NCI-H128 (cell line): ENCODE data around the gene WBP1.
"Not testable (repeated sequence)": the region's sequence is repeated elsewhere in the genome, so short reads cannot be mapped to it uniquely, and the experiment has no call there.

Source experiments
- DNase-seq: peaks from one replicate; lab custom pipeline; 2025; ENCODE audit not compliant: unreplicated experiment; lab: John Stamatoyannopoulos, UW

The WBP1 gene

DNA sequence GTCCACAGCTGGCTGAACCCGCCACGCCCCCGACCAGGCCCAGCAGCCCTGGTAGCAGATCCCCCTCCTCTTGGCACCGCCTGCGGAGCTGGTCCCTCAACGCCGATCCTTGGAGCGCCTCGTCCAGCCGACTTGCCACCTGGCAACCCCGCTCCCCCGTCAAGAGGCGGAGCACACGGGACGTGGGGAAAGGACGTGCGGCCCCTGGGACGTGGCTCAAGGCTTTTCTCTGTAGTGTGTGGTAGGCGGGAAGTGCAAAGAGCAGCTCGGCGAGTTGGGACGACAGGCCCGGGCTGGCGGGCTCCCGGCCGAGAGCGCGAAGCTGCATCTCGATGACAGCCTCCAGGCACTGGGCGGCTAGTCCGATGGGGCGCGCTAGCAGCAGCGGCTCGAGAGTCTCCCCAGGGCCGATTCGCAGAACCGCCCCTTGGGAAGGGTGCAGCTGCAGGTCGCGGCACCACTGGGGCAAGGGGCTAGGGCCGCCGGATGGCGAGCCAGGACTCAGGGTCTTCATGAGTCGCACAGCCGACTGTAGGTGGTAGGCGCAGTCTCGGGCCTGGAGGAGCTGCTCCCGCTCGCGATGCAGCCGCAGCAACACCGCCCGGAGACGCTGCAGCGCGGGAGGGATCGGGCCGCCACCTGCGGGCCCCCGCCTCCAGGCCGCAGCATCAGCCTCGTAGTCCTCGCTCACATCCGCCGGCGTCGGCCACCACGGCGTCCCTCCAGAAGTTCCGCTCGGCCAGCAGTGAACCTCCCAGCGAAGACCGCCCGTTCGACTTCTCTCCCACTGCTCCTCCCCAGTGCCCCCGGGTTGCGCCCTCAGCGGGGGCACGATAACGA, 23.9 kb downstream of the WBP1 start:
- peak; percentile 7 for DNase-seq

DNA sequence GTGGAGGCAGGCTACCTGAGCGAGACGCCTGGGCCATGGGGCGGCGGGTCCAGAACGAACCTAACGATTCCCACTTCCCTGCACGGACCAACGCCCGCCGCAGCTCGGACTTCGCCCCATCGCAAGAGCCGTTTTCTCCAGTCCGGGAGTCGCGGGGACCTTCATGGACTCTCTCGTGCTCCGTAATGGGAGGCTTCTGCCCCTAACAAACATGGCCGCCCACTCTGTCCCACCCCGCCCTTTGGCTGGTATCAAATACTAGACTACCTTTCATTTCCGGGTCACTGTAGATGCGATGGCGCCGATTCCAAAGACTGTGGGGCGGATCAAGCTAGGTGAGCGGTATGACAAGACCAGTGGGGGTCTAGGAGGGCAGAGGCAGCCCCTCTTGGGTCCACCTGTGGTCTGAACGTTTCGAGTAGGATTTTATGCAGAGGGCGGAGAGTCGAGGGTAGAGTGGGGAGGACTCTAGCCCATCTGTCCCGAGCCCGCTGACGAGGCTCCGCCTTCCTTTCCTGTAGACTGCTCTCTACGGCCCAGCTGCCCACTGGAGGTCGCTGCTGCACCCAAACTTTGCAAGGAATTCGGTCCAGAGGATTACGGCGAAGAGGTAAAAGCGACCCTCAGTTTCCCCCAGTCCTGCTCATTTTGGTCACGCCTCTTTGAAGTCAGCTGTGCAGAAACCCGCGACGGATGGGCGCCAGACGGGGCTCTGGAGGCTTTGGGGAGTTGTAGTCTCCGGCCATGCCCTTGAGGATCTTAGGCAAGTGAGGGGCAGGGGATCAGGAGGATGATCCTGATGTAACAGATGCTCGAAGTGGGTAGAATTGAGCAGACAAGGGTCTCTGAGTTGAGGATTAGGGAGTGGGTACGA, 24.8 kb downstream of the WBP1 start, which contains the start of the genes CCDC142 and TTC31:
CCDC142 (minus strand) TSS at position 198 of the 874 bp plus-strand sequence; CDS start at position 37, 161 bp downstream.
TTC31 (plus strand) TSS at position 281 of the 874 bp plus-strand sequence; CDS start at position 296, 15 bp downstream.
- peak; percentile 88 for DNase-seq

DNA sequence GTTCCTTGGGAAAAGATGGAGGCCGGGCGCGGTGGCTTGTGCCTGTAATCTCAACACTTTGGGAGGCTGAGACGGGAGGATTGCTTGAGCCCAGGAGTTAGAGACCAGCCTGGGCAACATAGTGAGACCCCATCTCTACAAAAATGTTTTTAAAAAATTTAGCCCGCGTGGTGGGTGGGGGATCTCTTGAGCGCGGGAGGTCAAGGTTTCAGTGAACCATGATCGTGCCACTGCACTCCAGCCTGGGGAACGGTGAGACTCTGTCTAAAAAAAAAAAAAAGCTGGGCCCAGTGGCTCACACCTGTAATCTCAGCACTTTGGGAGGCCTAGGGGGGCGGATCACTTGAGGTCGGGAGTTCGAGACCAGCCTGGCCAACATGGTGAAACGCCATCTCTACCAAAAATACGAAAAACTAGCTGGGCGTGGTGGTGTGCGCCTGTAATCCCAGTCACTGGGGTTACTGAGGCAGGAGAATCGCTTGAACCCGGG, 25.5 kb downstream of the WBP1 start:
- DNase-seq, result not testable (repeated sequence)

DNA sequence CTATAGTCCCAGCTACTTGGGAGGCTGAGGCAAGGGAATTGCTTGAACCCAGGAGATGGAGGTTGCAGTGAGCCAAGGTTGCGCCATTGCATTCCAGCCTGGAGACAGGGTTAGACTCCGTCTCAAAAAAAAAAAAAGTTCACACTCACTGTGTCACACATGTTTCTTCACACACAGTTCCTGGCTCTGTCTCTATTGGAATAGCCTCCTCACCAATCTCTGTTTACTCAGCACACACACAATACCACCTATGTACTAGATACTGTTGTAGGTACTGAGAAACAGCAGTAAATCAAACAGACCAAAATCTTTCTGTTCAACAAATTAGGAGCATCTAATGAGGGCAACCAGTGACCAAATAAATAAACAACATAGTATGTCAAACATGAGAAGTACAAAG, 27.9 kb downstream of the WBP1 start:
- no peak for DNase-seq

DNA sequence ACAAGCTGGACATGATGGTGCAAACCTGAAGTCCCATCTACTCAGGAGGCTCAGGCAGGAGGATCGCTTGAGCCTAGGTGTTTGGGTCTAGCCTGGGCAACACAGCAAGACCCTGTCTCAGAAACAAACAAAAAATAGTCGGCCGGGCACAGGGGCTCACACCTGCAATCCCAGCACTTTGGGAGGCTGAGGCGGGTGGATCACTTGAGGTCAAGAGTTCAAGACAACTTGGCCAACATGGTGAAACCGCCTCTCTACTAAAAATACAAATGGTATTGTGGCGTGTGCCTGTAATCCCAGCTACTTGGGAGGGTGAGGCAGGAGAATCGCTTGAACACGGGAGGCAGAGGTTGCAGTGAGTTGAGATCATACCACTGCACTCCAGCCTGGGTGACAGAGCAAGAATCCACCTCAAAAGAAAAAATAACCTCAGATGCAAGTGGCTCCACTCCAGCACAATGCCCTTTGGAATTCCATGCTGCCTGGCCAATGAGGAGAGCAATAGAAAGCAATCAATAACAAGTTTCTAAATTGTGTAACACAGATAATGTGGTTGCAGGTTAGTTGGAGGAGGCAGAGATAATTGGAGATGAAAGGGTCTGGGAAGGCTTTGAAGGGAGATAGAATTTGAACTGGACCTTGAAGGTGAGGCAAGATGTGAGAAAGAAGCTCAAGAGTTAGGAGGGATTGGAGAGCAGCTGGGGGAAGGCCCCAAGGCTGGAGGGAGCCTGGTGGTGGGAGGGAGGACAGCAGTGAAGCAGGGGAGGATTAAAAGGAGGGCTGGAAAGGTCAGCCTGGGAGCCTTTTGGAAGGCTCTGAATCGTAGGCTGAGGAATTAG, 30.6 kb downstream of the WBP1 start:
- DNase-seq, result no peak

DNA sequence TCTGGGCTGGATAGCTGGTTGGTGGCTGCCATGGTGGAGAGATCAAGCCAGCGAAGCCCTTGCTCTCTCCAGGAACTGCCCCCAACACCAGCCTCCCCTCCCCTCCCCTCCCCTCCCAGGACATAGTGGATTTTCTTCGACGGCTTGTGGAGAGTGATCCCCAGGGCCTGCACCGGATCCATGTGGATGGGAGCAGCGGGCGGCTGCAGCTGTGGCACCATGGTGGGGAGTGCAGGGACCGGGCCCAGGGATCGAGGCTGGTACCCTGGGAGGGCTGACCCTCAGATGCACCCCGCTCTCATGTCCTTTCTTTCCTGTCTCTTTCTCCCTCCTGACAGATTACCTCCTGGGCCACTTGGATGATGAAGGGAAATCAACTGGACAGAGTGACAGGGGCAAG, 31.7 kb downstream of the WBP1 start:
- DNase-seq, result no peak

DNA sequence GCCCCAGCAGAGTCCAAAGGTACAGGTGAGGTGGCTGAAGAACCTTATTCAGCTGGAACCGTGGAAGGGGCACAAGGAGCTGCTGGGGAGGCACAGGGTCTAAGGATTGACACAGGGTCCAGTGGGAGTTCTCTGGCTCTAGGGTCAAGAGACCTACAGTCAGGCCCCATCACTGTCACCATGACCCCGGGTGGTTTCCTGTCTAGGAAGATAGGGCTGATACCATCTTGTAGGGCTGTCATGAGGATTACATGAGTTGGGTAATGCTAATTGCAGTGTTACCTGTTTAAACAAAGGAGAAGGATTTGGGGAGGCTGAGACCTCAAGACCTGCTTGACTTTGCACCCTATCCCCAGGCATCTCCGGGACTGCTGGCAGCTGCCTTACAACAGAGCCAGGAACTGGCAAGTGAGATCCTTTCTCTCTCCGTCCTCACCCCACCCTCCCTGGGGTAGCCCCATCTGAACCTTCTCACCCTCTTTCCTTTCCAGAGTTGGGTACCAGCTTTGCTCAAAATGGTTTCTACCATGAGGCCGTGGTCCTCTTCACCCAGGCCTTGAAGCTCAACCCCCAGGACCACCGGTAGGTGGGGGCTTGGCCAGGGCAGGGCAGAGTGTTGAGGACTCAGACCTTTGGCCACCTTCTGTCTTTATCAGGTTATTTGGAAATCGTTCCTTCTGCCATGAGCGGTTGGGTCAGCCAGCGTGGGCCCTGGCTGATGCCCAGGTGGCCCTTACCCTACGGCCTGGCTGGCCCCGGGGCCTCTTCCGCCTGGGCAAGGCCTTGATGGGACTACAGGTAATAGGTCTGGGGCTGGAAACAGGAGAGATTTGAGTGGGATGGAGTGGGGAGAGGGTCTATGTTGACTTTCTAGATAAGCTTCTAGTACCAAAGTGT, 33.7 kb downstream of the WBP1 start:
- DNase-seq, result no peak

DNA sequence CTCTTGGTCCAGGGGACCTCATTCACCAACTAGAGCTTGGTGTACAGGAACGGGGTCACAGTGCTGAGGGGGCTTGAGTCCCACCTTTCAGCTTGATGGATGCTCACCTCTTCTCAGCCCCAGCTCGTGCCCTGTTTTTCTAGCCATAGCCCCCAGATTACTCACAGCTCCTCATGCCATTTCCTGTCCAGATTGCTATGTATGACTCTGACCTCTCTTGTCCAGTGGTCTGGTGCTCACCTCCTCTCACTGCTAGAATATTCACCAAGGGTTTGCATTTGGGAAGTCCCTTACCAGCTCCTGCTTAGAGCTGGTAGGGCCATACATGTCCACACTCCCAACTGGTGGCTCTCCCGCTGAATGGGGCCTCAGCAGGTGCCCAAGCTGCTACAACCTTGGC, 35.3 kb downstream of the WBP1 start:
- DNase-seq, result no peak

DNA sequence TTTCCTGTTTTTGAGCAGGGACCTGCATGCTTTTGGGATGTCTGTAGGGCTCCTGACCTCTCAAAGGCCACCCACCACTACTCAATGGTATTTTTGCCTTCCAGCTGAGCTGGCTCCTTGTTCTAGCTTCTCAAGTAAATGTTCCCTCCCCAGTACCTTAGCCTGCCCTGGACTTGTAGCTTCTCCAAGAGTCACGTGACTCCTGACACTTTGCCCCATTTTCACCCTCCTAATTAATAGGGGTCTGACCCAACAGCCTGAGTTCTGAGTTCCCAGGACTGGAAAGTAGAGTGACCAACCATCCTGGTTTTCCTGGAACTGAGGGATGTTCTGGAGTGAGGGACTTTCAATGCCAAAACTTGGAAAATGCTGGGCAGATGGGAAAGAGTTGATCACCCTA, 37.2 kb downstream of the WBP1 start:
- DNase-seq, result no peak

DNA sequence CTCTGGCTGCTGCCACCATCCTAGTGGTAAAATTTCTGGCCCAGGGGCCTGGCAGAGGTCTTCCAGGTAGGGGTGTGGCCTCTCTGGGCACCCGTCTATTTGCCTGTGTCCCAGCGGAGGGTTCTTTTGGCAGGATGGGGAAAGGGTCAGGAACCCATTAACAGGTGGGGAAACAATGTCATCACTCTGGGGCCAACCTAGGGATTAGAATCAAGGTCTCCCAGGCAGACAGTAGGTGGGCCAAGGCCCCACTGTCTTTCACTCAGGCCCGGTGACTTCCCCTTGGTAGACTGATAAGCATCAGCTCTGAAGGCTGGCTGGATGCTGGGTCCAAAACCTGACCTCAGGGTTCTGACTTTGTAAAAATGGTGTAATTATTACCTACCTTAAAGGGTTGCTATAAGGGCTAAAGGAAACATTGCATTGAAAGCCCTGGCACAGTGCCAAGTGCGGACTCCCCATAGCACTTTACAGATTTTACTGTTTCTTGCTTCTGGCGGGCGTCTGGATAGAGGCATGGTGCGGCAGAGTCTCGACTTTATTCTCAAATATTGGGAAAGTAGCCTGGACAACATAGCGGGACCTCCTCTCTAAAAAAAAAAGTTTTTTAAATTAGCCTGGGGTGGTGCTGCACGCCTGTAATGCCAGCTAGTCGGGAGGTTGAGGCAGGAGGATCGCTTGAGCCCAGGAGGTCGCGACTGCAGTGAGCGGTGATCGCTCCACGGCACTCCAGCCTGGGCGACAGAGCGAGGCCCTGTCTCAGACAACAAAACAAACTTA, 38.9 kb downstream of the WBP1 start:
- no peak for DNase-seq

DNA sequence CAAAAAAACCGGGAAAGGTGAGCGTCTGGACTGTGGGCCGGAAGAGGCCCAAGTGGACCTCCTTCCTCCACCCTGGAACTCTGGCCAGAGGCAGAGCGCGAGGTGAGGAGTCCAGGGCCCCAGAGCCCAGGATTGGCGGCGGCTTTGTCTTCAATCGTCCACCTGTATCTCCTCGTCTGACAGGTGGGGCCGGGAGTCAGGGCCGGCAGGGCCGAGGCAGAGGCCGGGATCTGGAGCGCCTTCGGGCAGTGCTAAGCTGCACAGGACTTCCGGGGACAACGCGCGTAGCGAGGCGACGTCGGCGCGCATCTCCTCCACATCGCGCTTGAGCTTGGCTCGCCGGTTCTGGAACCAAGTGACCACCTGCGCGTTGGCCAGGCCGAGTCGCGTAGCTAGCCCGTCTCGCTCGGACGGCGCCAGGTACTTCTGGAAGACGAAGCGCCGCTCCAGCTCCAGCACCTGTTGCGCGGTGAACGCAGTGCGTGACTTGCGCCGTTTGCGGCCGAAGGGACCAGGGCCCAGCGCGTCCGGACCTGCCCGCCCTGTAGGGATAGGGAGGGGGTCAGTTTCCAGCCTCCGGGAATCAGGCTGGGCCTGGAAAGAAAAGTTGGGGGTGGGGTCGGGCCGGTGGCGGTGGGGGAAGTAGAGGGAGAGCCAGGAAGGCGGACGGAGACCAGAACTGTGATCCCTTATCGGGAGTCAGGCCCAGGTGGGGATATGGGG, 39.7 kb downstream of the WBP1 start:
- DNase-seq, result no peak

DNA sequence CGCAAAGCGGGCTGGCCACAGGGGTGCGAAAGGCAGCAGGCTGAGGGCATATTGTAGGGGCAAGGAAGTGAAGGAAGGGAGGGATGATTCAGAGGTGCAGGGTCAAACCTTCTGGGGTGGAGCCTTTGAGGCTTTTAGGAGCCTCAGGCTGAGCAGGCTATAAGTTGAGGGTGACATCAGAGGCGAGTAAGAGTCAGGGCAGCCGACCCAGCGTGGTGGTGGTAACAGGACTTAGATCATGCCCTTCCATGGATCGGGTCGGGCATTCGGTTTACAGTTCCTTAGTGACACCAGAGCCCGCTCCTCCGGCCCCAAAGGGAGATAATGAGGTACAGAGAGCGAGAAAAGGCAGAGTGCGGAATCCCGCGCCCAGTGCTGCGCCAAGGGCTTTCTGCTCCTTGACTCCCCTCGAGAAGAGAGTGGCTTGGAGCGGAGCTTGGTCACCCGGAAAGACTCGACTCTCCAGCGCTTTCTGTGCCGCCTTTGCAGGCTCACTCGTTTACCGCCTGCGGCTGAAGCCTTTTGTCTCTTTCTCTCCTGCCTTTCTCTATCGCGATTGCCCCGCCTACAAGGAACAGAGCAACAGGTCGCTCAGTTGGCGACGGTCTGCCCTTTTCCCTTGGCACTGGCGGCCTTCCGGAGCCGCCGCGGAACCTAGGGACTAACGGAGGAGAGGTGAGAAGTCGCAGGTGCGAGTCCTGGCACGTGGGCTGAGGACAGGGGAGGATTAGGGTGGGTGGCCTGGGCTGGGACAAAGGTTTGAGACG, 40.4 kb downstream of the WBP1 start:
- DNase-seq, result no peak

DNA sequence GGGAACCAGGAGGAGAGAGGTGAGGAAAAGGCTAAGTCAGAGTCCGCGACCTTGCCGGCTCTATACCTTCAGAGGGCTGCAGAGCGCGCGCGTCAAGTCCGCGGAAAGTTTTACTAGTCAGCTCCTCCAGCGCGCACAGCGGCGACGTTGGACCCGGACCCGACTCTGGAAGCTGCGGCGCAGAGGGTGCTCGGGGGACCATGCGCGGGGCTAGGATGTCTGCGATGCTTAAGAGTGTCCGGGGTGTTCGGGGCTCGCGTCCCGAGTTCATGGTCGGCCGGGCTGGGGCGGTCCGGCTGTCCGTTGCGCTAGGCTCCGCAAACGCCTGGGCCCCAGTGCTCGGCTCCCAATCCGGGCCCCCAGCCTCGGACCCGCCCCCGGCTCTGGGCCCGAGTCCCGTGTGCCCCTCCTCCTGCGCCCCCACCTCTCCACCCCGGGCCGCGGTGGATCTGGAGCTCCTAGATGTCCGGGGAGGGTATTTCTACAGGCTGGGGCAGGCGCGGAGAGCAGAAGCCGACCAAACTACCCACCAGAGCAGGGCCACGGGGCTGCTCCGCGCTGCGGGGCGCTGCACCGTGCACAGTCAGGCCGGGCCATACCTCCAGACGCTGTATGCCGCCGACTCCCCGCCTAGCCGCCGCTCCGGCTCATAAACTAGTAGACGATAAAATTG, 41.2 kb downstream of the WBP1 start, which contains the start of gene LBX2:
LBX2 (minus strand) TSS at position 337 of the 673 bp plus-strand sequence; CDS start at position 271, 66 bp downstream.
- DNase-seq, result no peak

DNA sequence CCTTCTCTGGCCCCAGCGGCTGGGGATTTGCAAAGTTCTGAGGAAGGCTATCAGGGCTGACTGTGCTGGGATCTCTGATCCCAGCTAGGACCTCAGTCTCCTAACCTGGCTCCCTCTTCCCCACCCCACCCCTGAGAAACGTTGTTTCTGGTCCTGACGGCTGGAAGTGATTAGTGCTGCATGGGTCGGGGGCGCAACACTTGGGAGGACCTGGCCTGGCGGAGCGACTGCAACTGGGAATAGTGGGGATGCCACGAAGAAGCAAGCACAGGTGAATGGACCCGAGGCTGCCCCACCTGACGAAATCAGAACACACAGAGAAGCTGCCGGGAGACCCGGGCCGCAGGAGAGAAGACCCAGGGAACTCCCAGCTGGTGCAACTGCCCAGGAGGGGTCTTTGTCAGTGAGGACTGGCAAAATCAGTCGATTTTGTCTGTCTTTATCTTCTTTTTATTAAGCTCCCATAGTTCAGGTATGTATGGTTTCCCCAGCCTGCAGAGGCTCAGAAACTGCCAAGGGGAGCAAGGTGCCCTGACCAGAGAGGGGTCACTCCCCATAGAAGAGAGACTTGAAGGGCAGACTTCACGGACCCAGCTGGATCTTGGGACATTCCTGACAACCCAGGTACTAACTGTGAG, 41.8 kb downstream of the WBP1 start:
- no peak for DNase-seq

DNA sequence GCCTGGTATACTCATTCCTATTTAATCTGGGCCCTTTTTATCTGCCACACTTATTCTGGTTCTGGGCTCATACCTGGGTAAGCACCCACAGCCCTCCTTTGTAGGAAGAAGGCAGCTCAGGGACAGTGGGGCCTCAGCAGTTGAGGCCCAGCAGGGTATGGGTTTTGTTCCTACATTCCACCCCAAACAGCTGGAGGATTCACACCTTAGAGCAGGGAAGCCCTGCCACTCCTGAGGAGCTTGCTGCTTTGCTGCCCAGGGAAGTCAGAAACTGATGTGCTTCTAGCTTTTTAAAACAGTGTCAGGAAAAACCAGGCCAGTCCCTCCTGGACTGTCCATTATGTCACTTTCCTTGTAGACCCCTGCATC, 42.3 kb downstream of the WBP1 start:
- no peak for DNase-seq

DNA sequence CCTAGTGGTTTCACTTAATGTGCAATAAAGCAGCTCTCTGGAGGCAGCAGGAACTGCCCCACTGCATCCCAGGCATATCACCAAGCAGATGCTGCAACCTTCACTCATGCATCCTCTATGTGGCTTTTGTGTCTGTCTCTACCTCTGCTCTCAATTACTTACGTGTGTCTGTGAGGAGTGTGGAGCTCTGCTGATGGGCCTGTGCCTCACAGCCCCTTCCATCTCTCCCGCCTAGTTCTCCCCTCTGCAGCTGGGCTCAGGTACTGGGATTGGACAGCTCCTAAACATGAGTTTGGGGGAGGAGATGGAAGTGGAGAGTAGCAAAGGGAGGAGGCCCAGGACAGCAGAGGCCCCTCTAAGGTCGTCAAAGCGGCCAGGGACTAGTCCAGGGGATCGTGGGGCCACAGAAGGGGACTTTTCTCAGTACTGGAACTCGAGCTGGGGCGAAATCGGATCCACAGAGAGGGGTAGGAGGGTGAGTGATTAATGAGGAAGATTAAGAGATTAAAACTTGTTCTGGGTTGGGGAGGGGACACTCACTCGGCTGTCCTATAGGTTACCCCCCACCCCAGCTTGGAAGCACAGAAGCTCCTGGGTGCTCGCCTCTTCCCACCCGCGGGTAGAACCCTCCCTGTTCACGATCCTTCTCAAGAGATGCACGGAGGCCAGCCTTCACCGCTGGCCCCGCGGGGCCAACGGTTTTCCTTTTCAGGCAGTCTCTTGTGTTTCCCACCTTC, 43.3 kb downstream of the WBP1 start:
- no peak for DNase-seq
